HG03442 (cell line): ENCODE measurements around the gene TGFA.
A peak's percentile ranks its signal among the peaks of the same experiment; 100 is the strongest.

ENCODE experiments used
- ATAC-seq: cut with Tn5 transposase; IDR thresholded peaks from one replicate; pipeline ENCODE4 v1.9.1; 2021; ENCODE audit warnings: mild to moderate bottlenecking, moderate library complexity; ENCODE audit not compliant: unreplicated experiment

TGFA gene

GRCh38 chr2:70553334-70553583, 367 bp downstream of the TGFA start:
- ATAC-seq: peak; percentile 21

GRCh38 chr2:70552501-70553333, 909 bp downstream of the TGFA start:
- ATAC-seq: no peak

GRCh38 chr2:70551167-70551566, 2.5 kb downstream of the TGFA start:
- ATAC-seq: no peak

- ATAC-seq: no peak
Measured at GRCh38 chr2:70549962-70550361, 3.7 kb downstream of the TGFA start.

GRCh38 chr2:70549064-70549710, 4.4 kb downstream of the TGFA start:
- ATAC-seq: no peak

- ATAC-seq: no peak
Measured at GRCh38 chr2:70548233-70548632, 5.4 kb downstream of the TGFA start.

GRCh38 chr2:70546885-70547284, 6.7 kb downstream of the TGFA start:
- ATAC-seq: no peak

- ATAC-seq: no peak
Measured at GRCh38 chr2:70546376-70546775, 7.2 kb downstream of the TGFA start.

GRCh38 chr2:70541481-70542020, 12.1 kb downstream of the TGFA start:
- no peak for ATAC-seq

- ATAC-seq: no peak
Measured at GRCh38 chr2:70537840-70538239, 15.8 kb downstream of the TGFA start.

GRCh38 chr2:70536517-70537055, 17.0 kb downstream of the TGFA start:
- ATAC-seq: no peak

- no peak for ATAC-seq
Measured at GRCh38 chr2:70535573-70535972, 18.1 kb downstream of the TGFA start.

- no peak for ATAC-seq
Measured at GRCh38 chr2:70534183-70534836, 19.3 kb downstream of the TGFA start.

- ATAC-seq: no peak
Measured at GRCh38 chr2:70532244-70532935, 21.2 kb downstream of the TGFA start.

GRCh38 chr2:70531419-70532086, 22.1 kb downstream of the TGFA start:
- ATAC-seq: no peak

GRCh38 chr2:70529610-70530009, 24.0 kb downstream of the TGFA start:
- no peak for ATAC-seq

GRCh38 chr2:70528929-70529328, 24.7 kb downstream of the TGFA start:
- ATAC-seq: no peak

- no peak for ATAC-seq
Measured at GRCh38 chr2:70528276-70528675, 25.4 kb downstream of the TGFA start.

GRCh38 chr2:70527447-70528080, 26.1 kb downstream of the TGFA start:
- no peak for ATAC-seq

- ATAC-seq: no peak
Measured at GRCh38 chr2:70526126-70526525, 27.5 kb downstream of the TGFA start.
